ENCODE results near the gene PCYT1A. TPM values are rescaled to one million over a fixed set of nuclear protein-coding genes. Genes with fewer than 3 reads are reported as not detected.

PCYT1A gene
- total and polyA plus RNA-seq, 10 of the 15 experiments (the other 5 are each of a cell fraction or from before 2014, with no cell fraction given) = 10.8 to 64.3 (median 48.6) TPM

DNA sequence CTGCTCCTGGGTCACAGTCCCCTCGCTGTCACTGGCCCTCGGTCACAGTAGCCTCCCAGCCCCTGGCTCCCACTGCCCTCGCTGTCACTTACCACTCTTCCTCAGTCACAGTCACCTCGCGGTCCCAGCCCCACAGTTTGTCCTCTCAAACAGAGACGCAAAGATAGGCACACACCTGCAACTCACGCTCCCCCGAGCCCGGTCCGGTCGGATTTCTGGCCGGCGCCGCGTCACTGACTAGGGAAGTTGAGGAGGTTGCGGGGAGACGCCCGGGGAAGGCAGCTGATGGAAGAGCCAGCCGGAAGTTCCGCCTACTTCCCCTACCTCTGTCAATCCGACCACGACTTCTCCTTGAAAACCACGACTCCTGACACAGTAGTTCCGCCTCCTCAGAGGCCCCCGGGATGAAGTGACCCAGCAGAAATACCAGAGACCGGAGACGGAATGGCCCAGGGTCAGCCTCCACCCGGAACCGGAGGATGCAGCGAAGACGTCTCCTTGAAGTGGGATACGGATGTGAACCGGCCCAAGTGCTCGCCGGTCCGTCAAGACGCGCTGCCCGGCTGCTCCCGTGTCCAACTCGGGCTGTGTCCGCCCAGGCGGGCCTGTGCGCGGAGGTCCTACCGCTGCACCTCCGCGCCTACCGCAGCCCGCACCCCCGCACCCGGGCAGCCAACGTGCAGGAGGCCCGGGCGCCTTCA is at the start of gene PCYT1A (continued):
- TF ChIP-seq, protein P1, sequence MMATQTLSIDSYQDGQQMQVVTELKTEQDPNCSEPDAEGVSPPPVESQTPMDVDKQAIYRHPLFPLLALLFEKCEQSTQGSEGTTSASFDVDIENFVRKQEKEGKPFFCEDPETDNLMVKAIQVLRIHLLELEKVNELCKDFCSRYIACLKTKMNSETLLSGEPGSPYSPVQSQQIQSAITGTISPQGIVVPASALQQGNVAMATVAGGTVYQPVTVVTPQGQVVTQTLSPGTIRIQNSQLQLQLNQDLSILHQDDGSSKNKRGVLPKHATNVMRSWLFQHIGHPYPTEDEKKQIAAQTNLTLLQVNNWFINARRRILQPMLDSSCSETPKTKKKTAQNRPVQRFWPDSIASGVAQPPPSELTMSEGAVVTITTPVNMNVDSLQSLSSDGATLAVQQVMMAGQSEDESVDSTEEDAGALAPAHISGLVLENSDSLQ (IDR thresholded peaks at IDR 0.05) = peak; percentile 96
- TF ChIP-seq POLR2A (IDR thresholded peaks at IDR 0.05; ENCODE audit: low read depth, low read length) (peak; percentile 90), IRF4 (IDR thresholded peaks at IDR 0.05; ENCODE audit: low read depth, low read length) (no peak), CHD2 (IDR thresholded peaks at IDR 0.05; ENCODE audit: borderline replicate concordance, low read depth, low read length) (no peak; the same call in 1 of the 2 replicates), ZSCAN29 (IDR thresholded peaks at IDR 0.05) (peak; percentile 72; the same call in 1 of the 2 replicates), LARP7 (IDR thresholded peaks at IDR 0.05) (peak; percentile 93), ZNF384 (IDR thresholded peaks at IDR 0.05; ENCODE audit: borderline replicate concordance, low read depth, low read length) (no peak), NFYA (IDR thresholded peaks at IDR 0.05; ENCODE audit: borderline replicate concordance, low read depth, low read length) (no peak), NFXL1 (IDR thresholded peaks at IDR 0.05; ENCODE audit: borderline replicate concordance) (no peak), CHD1 (IDR thresholded peaks at IDR 0.05; ENCODE audit: low read depth, low read length) (no peak), SMAD1 (IDR thresholded peaks at IDR 0.05; ENCODE audit: low read depth, partially characterized antibody) (peak; percentile 40), HDAC2 (IDR thresholded peaks at IDR 0.05) (no peak), ZNF207 (IDR thresholded peaks at IDR 0.05; ENCODE audit: borderline replicate concordance) (peak; percentile 17; the same call in 1 of the 2 replicates), HDAC6 (IDR thresholded peaks at IDR 0.05; ENCODE audit: unreplicated experiment) (no peak), EGR1 (IDR thresholded peaks at IDR 0.05; ENCODE audit: borderline replicate concordance in 1 of 2, low read depth in 2 of 2, low read length in 2 of 2) (peak in 1 of 2 experiments; percentile 24; a peak in 1 of 3 replicates), ZNF24 (IDR thresholded peaks at IDR 0.05) (peak; percentile 9; the same call in 1 of the 2 replicates), ASH2L (IDR thresholded peaks at IDR 0.05; ENCODE audit: borderline replicate concordance, low read depth) (0 out of 2 replicates have a peak, but pooled peaks have one; percentile 22), FOXK2 (IDR thresholded peaks at IDR 0.05) (no peak), EP300 (IDR thresholded peaks at IDR 0.05; ENCODE audit: borderline replicate concordance in 1 of 2, control insufficient read depth in 1 of 2, low read depth in 2 of 2, low read length in 2 of 2) (peak in 1 of 2 experiments; percentile 38; a peak in 1 of 4 replicates)
- TF ChIP-seq, protein P2, sequence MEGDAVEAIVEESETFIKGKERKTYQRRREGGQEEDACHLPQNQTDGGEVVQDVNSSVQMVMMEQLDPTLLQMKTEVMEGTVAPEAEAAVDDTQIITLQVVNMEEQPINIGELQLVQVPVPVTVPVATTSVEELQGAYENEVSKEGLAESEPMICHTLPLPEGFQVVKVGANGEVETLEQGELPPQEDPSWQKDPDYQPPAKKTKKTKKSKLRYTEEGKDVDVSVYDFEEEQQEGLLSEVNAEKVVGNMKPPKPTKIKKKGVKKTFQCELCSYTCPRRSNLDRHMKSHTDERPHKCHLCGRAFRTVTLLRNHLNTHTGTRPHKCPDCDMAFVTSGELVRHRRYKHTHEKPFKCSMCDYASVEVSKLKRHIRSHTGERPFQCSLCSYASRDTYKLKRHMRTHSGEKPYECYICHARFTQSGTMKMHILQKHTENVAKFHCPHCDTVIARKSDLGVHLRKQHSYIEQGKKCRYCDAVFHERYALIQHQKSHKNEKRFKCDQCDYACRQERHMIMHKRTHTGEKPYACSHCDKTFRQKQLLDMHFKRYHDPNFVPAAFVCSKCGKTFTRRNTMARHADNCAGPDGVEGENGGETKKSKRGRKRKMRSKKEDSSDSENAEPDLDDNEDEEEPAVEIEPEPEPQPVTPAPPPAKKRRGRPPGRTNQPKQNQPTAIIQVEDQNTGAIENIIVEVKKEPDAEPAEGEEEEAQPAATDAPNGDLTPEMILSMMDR (IDR thresholded peaks at IDR 0.05 in 2 of 3, conservative IDR thresholded peaks at IDR 0.05 in 1 of 3; ENCODE audit: control insufficient read depth in 2 of 3, extremely low read depth in 1 of 3, insufficient read depth in 1 of 3, low read depth in 3 of 3, low read length in 3 of 3) = no peak
- TF ChIP-seq, protein P3, sequence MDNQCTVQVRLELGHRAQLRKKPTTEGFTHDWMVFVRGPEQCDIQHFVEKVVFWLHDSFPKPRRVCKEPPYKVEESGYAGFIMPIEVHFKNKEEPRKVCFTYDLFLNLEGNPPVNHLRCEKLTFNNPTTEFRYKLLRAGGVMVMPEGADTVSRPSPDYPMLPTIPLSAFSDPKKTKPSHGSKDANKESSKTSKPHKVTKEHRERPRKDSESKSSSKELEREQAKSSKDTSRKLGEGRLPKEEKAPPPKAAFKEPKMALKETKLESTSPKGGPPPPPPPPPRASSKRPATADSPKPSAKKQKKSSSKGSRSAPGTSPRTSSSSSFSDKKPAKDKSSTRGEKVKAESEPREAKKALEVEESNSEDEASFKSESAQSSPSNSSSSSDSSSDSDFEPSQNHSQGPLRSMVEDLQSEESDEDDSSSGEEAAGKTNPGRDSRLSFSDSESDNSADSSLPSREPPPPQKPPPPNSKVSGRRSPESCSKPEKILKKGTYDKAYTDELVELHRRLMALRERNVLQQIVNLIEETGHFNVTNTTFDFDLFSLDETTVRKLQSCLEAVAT (IDR thresholded peaks at IDR 0.05) = peak; percentile 92
- TF ChIP-seq, protein P4, sequence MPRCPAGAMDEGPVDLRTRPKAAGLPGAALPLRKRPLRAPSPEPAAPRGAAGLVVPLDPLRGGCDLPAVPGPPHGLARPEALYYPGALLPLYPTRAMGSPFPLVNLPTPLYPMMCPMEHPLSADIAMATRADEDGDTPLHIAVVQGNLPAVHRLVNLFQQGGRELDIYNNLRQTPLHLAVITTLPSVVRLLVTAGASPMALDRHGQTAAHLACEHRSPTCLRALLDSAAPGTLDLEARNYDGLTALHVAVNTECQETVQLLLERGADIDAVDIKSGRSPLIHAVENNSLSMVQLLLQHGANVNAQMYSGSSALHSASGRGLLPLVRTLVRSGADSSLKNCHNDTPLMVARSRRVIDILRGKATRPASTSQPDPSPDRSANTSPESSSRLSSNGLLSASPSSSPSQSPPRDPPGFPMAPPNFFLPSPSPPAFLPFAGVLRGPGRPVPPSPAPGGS (IDR thresholded peaks at IDR 0.05; ENCODE audit: borderline replicate concordance, insufficient read depth, low read depth, low read length, poor library complexity, severe bottlenecking) = no peak
- TF ChIP-seq, protein P5, sequence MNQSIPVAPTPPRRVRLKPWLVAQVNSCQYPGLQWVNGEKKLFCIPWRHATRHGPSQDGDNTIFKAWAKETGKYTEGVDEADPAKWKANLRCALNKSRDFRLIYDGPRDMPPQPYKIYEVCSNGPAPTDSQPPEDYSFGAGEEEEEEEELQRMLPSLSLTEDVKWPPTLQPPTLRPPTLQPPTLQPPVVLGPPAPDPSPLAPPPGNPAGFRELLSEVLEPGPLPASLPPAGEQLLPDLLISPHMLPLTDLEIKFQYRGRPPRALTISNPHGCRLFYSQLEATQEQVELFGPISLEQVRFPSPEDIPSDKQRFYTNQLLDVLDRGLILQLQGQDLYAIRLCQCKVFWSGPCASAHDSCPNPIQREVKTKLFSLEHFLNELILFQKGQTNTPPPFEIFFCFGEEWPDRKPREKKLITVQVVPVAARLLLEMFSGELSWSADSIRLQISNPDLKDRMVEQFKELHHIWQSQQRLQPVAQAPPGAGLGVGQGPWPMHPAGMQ (IDR thresholded peaks at IDR 0.05; ENCODE audit: borderline replicate concordance) = no peak

Measured in GM12878 (cell line).